Non-pigmented ciliary epithelial cell (primary cell): ENCODE results near the gene CDC45.

ENCODE experiments used
- DNase-seq: peaks from one replicate; pipeline ENCODE4 v3.0.0-alpha.2; 2010; ENCODE audit warnings: low read depth

The CDC45 gene

GRCh38 chr22:19470010-19470409, 9.7 kb upstream of the CDC45 start:
- DNase-seq, result no peak

GRCh38 chr22:19471572-19471971, 8.1 kb upstream of the CDC45 start:
- no peak for DNase-seq

GRCh38 chr22:19472233-19472632, 7.5 kb upstream of the CDC45 start:
- DNase-seq, result no peak

- no peak for DNase-seq
These were observed 6.1 kb upstream of the CDC45 start for GRCh38 chr22:19473578-19473977.

DNA sequence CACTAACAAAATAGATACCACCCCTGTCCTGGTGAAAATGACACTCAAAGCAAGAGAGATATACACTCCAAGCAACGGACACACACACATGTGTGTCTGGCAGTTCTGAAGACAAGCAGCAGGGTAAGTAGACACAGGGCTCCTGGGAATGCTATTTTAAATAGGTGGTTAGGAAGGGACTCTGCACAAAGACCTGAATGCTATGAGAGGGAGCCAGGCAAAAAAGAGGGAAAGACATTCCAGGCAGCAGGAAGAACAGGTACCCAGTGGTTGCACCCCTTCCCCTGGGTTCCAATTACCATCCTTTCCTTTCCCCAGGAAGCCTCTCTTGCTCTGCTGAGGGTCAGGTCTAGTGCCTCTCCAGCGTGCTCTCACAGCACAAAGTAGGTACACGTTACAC, 3.7 kb upstream of the CDC45 start:
- DNase-seq, result no peak

DNA sequence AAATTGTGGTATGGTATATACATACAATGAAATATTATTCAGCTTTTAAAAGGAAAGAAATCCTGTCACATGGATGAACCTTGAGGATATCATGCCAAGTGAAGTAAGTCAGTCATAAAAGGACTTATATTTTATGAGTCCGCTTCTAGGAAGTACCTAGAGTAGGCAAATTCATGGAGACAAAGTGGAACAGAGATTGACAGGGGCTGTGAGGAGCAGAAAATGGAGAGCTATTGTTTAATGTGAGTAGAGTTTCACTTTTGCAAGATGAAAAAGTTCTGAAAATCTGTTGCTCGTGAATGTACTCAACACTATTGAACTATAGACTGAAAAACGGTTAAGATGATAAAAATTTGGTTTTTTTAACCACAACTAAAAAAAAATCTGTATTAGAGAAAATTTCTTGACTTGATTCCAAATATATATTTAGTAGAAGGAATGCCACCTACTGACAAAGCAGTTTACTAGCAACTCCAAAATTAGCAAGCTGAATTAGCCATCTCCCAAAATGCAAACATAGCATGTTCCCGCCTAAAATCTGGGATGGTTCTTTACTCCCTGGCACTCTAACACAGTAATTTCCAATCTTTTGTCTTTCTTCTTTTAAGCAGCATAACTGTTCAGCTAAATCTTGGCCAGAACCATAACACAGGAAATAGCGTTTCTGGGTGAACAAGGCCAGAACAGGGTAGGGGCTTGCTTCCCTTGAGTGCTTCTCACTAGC, 2.2 kb upstream of the CDC45 start:
- no peak for DNase-seq

DNA sequence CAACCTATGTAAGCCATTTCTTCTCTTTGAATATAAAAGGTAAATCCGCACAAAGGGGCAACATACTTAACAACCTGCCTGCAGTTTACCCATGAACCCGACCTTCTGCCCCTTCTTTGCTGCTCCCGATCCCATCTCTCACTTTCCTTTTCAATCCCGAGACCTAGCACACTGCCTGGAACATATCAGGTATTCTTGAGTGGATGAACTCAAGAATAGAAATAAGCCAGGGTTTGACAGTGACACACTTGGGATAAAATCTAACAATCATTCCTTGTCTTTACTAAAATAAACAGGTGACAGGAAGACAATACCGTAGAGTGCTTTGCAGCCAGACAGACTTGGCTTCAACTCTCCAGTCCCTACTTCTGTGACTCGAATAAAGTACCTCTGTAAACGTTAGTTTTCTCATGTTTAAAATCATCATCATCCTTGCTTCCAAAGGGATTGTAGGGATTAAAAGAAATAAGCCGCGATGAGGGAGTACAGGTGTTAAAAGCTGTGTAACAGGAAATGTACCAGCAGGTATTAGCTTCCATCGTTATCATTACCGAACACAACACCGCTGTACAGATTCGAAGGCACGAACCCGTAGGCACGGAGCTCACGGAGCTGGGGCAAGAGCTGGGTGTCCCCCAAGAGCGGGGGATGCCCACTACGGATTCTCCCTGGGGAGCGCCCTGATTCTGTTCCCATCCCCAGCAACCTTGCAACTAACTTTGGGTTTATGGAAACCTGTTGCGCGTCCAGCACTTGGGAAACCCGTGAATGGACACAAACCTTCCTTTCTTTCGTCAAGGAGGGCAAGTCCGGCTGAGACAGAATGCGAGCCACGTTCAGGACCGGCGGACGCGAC, 1.4 kb upstream of the CDC45 start:
- DNase-seq, result no peak

- no peak for DNase-seq
These were observed 792 bp upstream of the CDC45 start, which contains the start of gene UFD1 for GRCh38 chr22:19478901-19479354. UFD1 (minus strand) TSS chr22:19479193; CDS start chr22:19479085, 108 bp downstream.

- DNase-seq, result no peak
These were observed 451 bp downstream of the CDC45 start for GRCh38 chr22:19480173-19480568.

GRCh38 chr22:19480789-19481188, 1.1 kb downstream of the CDC45 start:
- DNase-seq, result no peak

- DNase-seq, result no peak
These were observed 2.6 kb downstream of the CDC45 start for GRCh38 chr22:19482297-19482696.

- peak; percentile 73 for DNase-seq
These were observed 3.9 kb downstream of the CDC45 start for GRCh38 chr22:19483481-19484244.

DNA sequence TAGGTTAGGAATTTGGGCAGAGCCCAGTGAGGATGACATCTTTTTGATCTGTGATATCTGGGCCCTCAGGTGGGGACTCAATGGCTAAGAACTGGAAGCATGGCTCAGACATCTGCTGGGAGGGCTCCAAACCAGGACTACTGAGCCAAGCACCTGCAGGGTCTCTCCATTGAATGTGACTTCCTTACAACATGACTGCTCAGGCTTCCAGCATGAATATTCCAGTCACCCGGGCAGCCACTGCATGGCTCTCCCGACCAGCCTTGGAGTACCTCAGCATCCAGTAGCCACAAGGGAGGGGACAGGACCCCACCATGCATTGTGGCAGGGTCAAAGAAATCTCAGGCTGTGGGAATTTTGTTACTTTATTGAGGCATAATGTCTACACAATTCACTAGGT, 8.6 kb downstream of the CDC45 start:
- no peak for DNase-seq

DNA sequence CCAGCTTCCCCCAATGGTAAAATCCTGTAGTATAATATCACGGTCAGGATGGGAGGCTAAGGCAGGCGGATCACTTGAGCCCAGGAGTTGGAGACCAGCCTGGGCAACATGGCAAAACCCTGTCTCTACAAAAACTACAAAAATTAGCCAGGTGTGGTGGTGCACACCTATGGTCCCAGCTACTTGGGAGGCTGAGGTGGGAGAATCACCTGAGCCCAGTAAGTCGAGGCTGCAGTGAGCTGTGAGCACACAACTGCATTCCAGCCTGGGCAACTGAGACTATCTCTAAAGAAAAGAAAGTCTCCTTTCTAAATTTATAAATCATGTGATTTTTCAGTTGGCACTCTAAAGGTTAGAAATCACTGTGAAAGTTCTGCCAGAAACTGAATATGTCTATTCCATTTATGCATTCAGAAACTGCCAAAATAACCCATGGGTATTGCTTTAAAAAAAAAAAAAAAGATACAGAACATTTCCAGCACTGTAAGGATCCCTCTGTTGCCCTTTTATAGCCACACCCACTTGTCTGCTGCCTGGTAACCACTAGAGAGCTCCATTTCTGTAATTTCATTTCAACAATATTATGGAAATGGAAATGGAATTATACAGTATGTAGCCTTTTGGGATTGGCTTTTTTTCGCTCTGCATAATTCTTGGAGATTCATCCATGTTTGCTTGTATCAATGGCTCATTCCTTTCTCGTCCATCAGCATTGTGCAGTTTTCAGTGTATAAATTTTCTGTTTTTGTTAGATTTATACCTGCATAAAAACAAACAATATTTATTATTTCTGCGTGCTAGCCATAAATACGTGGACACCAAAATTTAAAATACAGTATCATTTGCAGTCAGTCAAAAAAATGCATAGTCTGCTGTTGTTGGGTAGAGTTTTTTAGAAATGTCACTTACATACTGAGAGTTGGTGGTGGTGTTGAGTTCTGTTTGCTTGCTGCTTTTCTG, 9.4 kb downstream of the CDC45 start:
- DNase-seq, result no peak

DNA sequence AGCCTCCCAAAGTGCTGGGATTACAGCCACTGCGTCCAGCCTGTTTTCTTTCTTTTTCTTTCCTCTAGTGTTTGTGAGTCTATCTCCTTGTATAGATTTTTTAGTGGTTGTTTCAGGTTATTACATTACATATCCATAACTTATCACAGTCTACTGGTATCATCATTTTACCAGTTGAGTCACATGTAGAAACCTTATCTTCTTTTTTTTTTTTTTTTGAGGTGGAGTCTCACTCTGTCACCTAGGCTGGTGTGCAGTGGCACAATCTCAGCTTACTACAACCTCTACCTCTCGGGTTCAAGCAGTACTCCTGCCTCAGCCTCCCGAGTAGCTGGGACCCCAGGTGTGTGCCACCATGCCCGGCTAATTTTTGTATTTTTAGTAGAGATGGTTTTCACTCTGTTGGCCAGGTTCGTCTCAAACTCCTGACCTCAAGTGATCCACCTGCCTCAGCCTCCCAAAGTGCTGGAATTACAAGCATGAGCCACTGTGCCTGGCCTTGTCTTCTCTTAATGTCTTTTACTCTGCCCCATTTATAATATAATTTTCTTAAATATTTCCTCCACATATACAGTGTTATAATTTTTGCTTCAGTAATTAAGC, 11.0 kb downstream of the CDC45 start:
- DNase-seq, result no peak

DNA sequence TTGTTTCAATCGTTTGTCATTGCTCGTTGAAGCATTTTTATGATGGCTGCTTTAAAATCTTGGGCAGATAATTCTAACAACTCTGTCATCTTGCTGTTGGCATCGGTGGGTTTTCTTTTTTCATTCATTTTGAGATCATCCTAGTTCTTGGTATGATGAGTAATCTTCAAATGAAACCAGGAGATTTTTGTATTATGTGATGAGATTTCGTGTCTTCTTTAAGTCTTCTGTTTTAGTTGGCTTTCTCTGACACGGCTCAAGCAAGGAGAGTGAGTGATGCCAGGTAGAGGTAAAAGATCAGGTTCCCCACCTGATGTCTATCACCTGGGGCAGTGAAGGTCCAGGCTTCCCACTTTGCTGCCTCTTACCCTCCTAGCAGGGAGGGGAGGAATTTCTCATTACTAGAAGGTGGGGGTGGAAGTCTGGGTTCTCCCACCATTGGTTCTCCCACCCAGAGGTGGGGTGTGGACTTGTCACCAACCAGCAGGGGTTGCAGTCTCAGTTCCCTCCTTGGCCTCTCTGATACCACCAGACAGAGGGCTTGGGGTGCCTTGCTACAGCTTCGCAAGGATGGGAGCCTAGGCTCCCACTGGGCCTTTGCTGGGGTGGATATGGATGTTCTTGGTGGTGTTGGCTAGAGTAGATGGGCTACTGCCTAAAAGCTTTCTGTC, 12.9 kb downstream of the CDC45 start:
- no peak for DNase-seq

DNA sequence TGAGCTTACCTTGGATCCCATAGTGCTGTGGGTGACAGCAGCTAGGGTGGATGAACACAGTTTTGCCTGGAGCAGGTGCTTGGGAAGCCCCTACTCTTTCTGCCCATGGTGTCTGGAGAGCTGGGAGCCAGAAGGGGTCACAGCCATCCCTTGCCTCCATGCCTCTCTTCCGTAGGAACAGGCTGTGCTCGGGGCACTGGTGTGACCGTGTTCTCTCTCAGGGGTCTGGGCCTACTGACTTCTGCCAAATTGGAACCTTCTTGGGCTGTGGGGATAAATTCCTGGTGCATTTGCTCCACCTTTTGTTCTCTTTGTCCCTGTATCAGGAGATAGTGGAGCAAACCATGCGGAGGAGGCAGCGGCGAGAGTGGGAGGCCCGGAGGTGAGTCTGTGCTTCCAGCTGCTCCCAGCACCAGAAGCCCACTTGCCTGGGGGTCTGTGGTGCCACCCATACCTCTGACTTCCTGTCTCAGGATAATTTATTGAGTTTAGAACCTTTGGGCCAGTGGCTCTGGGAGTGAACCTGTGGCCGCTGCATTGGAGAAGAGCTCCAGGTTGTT, 14.4 kb downstream of the CDC45 start:
- no peak for DNase-seq

- DNase-seq, result no peak
These were observed 15.0 kb downstream of the CDC45 start for GRCh38 chr22:19494676-19495173.

DNA sequence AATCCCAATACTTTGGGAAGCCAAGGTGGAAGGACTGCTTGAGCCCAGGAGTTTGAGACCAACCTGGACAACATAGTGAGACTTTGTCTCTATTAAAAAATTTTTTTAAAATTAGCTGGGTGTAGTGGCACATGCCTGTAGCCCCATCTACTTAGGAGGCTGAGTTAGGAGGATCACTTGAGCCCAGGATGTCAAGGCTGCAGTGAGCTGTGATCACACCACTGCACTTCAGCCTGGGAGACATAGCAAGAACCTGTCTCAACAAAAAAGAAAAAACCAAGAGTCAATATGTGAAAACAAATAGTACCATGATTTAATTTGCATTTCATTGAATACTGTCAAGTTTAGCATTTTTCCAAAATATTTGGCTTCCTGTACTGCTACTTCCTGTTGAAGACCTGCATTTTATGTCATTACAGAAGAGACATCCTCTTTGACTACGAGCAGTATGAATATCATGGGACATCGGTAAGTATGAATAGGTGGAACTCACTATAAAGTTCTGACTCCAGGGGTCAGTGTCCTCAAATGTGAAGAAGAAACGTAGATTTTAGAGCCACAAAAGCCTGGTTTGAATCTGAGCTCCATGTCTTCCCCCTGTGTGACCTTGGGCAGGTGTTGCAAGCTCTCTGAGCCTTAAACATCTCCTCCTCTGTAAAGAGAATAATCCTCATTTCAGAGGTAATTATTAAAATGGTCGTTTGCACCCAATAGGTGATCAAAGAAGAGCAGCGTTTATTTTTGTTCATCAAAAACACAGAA, 16.0 kb downstream of the CDC45 start:
- DNase-seq, result no peak
